NT2/D1 (cell line): Measurements from ENCODE around the gene FER.

ENCODE experiments used
- SUZ12 ChIP-seq: IDR thresholded peaks from 2 replicates; pipeline ENCODE4 v1.6.1; 2011; ENCODE audit not compliant: insufficient read length, insufficient read depth; ENCODE audit errors: extremely low read depth
- YY1 ChIP-seq: IDR thresholded peaks from 2 replicates; pipeline ENCODE4 v1.6.1; 2011; ENCODE audit not compliant: insufficient read length, insufficient read depth
- ZNF274 ChIP-seq: IDR thresholded peaks from 2 replicates; pipeline ENCODE4 v1.6.1; 2011; ENCODE audit warnings: mild to moderate bottlenecking, low read depth, low read length

- TF ChIP-seq YY1: no peak
- TF ChIP-seq ZNF274: no peak
- TF ChIP-seq SUZ12: no peak
Measured at GRCh38 chr5:109177782-109178181, 430.1 kb downstream of the FER start.
